GM19328 (cell line): ENCODE results near the gene GSS.

Experiments
- ATAC-seq: cut with Tn5 transposase; IDR thresholded peaks from one replicate; pipeline ENCODE4 v1.9.1; 2021; ENCODE audit warnings: mild to moderate bottlenecking, moderate library complexity; ENCODE audit not compliant: unreplicated experiment

The GSS gene

DNA sequence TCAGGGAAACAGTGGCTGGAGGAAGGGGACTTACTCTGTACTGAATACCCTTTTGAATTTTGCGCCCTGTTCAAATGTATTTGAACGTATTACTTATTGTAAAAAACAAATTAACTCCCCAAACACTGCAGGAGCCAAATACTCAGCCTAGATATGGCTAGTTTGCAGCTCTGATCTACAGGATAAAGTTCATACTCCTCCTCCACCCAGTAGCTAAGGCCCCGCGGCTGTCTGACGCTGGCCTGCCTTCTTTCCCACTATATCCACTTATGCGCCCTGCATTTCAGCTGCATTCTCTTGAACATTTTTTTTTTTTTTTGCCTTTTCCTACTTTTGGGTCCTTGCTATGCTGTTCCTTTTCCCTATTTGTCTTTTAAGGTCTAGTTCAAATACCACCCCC lies 6.5 kb downstream of the GSS start:
- no peak for ATAC-seq

GRCh38 chr20:34948030-34948429 lies 7.6 kb downstream of the GSS start:
- ATAC-seq = no peak

DNA sequence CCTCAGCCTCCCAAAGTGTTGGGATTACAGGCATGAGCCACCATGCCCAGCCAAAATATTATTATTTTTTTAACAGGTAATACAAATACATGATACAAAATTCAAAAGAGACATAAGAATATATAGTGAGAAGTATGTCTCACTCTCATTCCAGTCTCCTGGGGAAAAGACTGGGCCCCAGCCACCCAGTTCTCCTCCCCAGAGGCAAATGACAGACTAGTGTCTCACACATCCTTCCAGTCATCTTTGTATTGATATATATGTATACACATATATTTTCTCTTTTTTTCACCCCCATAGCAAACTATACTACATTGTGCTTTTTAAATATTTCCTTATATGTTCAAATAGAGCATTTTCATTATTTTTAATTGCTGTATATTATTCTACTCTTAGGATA lies 8.3 kb downstream of the GSS start:
- no peak for ATAC-seq

DNA sequence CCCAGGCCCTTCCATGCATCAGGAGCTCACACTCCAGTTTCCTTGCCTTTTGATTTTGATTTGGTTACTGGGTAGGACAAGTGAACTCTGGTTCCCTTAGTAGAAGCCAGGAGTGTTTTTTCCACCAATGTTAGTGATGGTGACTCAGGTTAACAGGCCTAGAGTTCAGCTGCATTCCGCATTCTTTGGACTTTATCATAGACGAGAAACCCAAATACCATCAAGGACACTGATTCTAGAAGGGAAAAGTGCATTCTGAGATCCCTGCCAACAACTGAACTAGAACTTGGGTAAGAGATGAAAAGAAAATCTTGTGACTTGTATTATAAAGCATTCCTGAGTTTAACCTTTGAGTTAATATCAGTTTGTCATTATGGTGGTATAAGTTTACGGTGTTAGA lies 8.9 kb downstream of the GSS start:
- ATAC-seq = no peak

DNA sequence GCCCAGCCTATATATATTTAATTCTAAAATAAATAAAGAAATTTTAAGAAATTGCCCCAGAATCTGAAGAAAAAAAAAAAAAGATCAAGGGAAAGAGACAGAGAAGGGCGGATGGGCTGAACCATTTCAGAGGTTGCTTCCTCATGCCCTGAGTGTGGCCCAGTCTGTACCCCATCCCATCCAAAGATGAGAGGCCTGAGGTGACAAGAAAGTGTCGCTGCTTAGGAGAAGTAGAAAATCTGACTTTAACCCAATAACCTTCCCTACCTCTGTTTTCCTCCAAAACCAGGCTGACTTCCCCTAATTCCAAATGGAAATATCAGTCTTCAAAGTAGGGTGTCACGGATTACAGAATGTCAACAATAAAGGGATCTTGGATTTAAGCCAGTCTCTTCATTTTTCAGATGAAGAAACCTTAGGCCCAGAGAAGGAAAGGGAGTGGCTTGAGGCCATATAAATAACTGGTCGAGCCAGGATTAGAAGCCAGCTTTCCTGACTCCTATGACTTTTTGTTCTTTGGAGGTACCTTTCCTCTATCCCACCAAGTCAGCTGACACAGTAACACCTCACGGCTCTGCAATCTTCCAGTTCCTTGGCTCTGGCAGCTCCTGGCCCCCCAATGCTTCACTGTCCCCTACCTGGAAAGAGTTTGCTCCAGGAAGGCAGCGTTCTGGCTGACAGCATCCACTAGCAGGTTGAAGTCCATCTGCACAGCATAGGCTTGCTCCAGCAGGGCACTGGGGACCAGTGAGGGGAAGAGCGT lies 10.1 kb downstream of the GSS start:
- no peak for ATAC-seq

- ATAC-seq = no peak
These were observed 11.6 kb downstream of the GSS start for GRCh38 chr20:34943808-34944567.

DNA sequence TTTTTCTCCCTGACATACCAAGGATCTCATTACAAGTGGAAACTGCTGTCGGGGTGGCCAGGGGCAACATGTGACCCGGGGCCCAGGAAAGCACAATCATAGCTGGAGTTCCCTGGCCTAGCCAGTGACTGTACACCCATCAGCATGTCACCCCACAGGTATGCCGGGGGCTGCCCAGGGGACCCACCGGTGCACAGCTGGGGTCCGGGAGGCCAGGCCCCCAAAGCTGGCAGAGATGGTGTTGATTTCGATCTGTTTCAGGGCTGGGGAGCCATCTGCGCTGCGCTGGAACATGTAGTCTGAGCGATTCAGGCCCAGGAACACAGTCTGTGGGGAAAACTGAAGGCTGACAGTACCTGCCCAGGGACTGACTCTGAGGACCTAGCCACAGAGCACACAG lies 13.3 kb downstream of the GSS start:
- ATAC-seq = no peak

DNA sequence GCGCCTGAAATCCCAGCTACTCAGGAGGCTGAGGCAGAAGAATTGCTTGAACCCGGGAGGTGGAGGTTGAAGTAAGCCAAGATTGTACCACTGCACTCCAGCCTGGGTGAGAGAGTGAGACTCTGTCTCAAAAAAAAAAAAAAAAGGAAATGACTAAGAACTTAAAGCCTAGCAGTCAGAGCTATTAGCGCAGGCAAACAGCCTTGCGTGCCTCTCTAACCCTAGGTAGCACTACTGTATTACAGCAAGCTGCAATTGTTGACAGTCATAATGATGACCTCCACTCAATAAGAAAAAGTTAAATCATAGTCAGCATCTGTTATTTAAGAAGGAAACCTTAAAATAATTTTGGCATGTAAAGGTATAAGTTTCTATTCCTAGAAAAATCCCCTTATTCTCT lies 14.4 kb downstream of the GSS start:
- no peak for ATAC-seq

GRCh38 chr20:34940081-34940481 lies 15.5 kb downstream of the GSS start:
- ATAC-seq = no peak

- ATAC-seq = no peak
These were observed 17.0 kb downstream of the GSS start for GRCh38 chr20:34938466-34939163.

- ATAC-seq = no peak
These were observed 23.8 kb downstream of the GSS start for GRCh38 chr20:34931771-34932170.

DNA sequence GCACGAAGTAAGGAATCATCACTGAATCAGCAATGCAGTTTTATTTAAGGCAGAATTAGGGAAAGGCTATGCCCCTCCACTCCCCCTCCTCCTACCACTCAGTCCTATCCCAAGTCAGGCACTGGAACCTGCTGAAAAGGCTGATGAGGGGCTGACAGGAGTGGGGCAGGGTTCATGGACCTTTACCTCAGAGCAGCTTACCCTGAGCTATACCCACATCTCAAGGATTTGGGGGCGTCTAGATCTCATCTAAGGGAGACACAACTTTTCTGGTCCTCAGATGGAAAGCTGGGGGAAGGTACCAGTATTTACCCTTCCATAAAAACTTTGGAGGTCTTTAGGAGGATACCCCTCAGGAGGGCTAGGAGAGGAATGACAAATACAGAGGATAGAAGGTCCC lies 27.2 kb downstream of the GSS start:
- no peak for ATAC-seq

GRCh38 chr20:34927736-34928135 lies 27.9 kb downstream of the GSS start:
- no peak for ATAC-seq

- ATAC-seq = no peak
These were observed 29.0 kb downstream of the GSS start for GRCh38 chr20:34926581-34926980.

- no peak for ATAC-seq
These were observed 29.6 kb downstream of the GSS start for GRCh38 chr20:34925981-34926380.

GRCh38 chr20:34925341-34925740 lies 30.3 kb downstream of the GSS start:
- ATAC-seq = no peak

- no peak for ATAC-seq
These were observed 32.2 kb downstream of the GSS start for GRCh38 chr20:34923414-34923813.

DNA sequence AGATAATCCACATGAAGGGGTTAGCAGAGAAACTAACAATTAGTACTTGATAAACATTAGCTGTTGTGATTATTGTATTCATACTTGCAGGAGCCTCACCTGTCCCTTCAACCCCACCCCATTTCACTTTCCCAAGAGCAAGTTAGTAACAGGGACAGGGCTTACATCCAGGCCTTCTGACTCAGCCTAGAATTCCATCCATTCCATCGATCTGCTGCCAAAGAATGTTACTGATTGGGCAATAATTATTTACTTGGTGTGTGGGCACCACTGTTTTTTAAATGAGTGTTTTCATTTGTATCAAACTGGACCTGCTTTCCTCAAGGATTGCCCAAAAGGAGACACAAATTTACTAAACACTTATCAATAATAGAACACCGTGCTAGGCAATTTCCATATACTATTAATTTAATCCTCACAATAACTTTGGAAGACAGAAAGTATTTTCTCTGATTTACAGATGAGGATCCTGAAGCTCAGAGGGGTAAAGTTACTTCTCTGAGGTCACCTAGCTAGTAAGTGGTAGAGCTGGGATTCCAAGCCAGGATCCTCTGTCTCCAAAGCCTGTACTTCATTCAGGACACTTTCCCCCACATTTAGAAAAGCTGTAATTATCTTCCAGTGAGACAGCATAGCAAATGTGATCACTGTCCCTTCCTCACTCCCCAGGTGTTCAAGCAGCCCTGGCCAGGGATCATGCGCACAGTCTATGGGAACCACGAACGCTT lies 32.8 kb downstream of the GSS start:
- no peak for ATAC-seq

DNA sequence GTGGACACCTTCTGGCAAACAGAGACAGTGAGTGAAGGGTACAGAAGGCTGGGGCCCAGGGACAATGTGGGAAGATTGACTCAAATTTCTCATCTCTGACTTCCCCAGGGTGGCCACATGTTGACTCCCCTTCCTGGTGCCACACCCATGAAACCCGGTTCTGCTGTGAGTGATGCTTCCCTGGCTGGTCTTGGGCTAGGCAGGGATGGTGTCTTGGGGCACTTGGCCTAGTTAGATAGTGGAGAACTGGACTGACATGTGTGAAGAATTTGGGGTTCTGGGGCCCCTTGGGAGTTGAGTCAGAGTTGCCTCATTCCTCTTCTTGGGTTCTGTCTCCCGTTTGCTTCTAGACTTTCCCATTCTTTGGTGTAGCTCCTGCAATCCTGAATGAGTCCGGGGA lies 34.2 kb downstream of the GSS start:
- ATAC-seq = no peak

GRCh38 chr20:34920055-34920454 lies 35.6 kb downstream of the GSS start:
- no peak for ATAC-seq

DNA sequence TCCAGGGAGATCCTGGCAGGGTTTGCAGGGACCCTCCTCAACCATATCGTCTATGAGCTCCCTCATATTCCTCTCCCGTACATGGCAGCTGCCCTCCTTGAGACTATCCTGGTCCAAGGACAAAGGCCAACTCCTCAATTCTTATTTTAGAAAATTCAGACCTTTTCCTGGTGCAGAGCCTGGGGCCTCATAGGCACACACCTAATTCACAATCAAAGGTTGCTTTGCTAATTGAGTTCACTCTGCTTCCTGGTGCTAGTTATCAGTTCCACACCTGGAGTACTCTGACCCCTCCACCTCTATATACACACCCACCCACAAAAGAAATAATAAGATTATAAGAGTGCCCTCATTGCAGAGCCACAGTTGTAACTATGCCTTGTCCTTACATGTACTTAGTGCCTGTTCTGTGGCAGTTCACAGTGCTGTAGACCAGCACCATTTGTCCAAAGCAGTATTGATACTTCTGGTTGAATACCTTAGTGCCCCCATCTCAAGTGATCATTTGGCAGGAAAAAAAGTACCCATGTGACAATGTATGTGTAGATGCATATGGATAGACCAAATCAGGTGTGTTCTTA lies 38.7 kb downstream of the GSS start:
- no peak for ATAC-seq
